Astrocyte (in vitro differentiated cells and primary cell): ENCODE measurements around the gene FLOT2.

Source experiments
- CTCF ChIP-seq: IDR thresholded peaks from 2 replicates; pipeline ENCODE4 v1.5.1; 2011; ENCODE audit warnings: low read depth, mild to moderate bottlenecking, inconsistent platforms, low read length, moderate library complexity; ENCODE audit not compliant: insufficient read depth
- EZH2 ChIP-seq: IDR thresholded peaks from 2 replicates; pipeline ENCODE4 v1.6.1; 2012; ENCODE audit warnings: mild to moderate bottlenecking, low read length, inconsistent platforms; ENCODE audit not compliant: insufficient read depth

GRCh38 chr17:28906706-28907438 is 9.3 kb upstream of the FLOT2 start:
- no peak for TF ChIP-seq EZH2
- TF ChIP-seq CTCF = no peak
